Measurements from ENCODE around the gene MYOT.
"Not testable (repeated sequence)": the region's sequence is repeated elsewhere in the genome, so short reads cannot be mapped to it uniquely, and the experiment has no call there.

MYOT gene

GRCh38 chr5:137867664-137868063, at the start of gene MYOT:
Gene MYOT (plus strand): TSS chr5:137867860. CDS start chr5:137870652, 2,792 bp downstream.
- DNase-seq (ENCODE audit: low read depth, low spot score), result no peak

GRCh38 chr5:137819766-137820165, 47.9 kb upstream of the MYOT start:
- no peak for DNase-seq (ENCODE audit: low read depth, low spot score)

- DNase-seq (ENCODE audit: low read depth, low spot score), result no peak
Observed at GRCh38 chr5:137822158-137822764, 45.4 kb upstream of the MYOT start.

- no peak for DNase-seq (ENCODE audit: low read depth, low spot score)
Observed at GRCh38 chr5:137822984-137823383, 44.7 kb upstream of the MYOT start.

GRCh38 chr5:137825165-137825564, 42.5 kb upstream of the MYOT start:
- no peak for DNase-seq (ENCODE audit: low read depth, low spot score)

- DNase-seq (ENCODE audit: low read depth, low spot score), result no peak
Observed at GRCh38 chr5:137826067-137826466, 41.6 kb upstream of the MYOT start.

GRCh38 chr5:137828180-137828579, 39.5 kb upstream of the MYOT start:
- DNase-seq (ENCODE audit: low read depth, low spot score), result no peak

GRCh38 chr5:137828664-137829063, 39.0 kb upstream of the MYOT start:
- no peak for DNase-seq (ENCODE audit: low read depth, low spot score)

- DNase-seq (ENCODE audit: low read depth, low spot score), result no peak
Observed at GRCh38 chr5:137831105-137831504, 36.6 kb upstream of the MYOT start.

GRCh38 chr5:137831526-137831925, 36.1 kb upstream of the MYOT start:
- no peak for DNase-seq (ENCODE audit: low read depth, low spot score)

GRCh38 chr5:137832416-137832815, 35.2 kb upstream of the MYOT start:
- no peak for DNase-seq (ENCODE audit: low read depth, low spot score)

GRCh38 chr5:137833463-137833862, 34.2 kb upstream of the MYOT start:
- no peak for DNase-seq (ENCODE audit: low read depth, low spot score)

GRCh38 chr5:137834498-137835049, 33.1 kb upstream of the MYOT start:
- no peak for DNase-seq (ENCODE audit: low read depth, low spot score)

- no peak for DNase-seq (ENCODE audit: low read depth, low spot score)
Observed at GRCh38 chr5:137836298-137836697, 31.4 kb upstream of the MYOT start.

GRCh38 chr5:137836997-137837396, 30.7 kb upstream of the MYOT start:
- DNase-seq (ENCODE audit: low read depth, low spot score), result no peak

GRCh38 chr5:137837491-137838394, 29.9 kb upstream of the MYOT start:
- DNase-seq (ENCODE audit: low read depth, low spot score), result no peak

GRCh38 chr5:137838976-137839375, 28.7 kb upstream of the MYOT start:
- DNase-seq (ENCODE audit: low read depth, low spot score), result no peak

GRCh38 chr5:137842296-137842695, 25.4 kb upstream of the MYOT start:
- DNase-seq (ENCODE audit: low read depth, low spot score), result no peak

GRCh38 chr5:137843676-137844299, 23.9 kb upstream of the MYOT start:
- no peak for DNase-seq (ENCODE audit: low read depth, low spot score)

- no peak for DNase-seq (ENCODE audit: low read depth, low spot score)
Observed at GRCh38 chr5:137845472-137845871, 22.2 kb upstream of the MYOT start.

- DNase-seq (ENCODE audit: low read depth, low spot score), result no peak
Observed at GRCh38 chr5:137847687-137848086, 20.0 kb upstream of the MYOT start.

- not testable (repeated sequence) for DNase-seq (ENCODE audit: low read depth, low spot score)
Observed at GRCh38 chr5:137853165-137853564, 14.5 kb upstream of the MYOT start.

Measured in brain pericyte (primary cell).